ENCODE data around the gene ARHGAP4.

- TF ChIP-seq CTCF (IDR thresholded peaks at IDR 0.05) = no peak
- no peak for TF ChIP-seq ZFX (IDR thresholded peaks at IDR 0.05; ENCODE audit: borderline replicate concordance)
These were observed 29.2 kb upstream of the ARHGAP4 start for GRCh38 chrX:153955228-153955732.
